Renal cortex interstitium (tissue), 11 donors: Measurements from ENCODE around the gene ZNF324B. TPM values are rescaled to one million over a fixed set of nuclear protein-coding genes. Genes with fewer than 3 reads are reported as not detected.
"Not testable (repeated sequence)": the region's sequence is repeated elsewhere in the genome, so short reads cannot be mapped to it uniquely, and the experiment has no call there.

Experiments used
- DNase-seq, 11 donors: peaks; one replicate each; pipeline ENCODE4 v3.0.0-alpha.2; 2013; ENCODE audit warnings: low read depth in 9 of 11, low spot score in 4 of 11; ENCODE audit errors: extremely low read depth in 1 of 11
- polyA plus RNA-seq, 3 donors: library from polyadenylated mRNA; unstranded; fragments of 120-200 nt; gene quantifications; one replicate each; pipeline ENCODE4 v1.2.1, GENCODE V29; 2013; ENCODE audit not compliant: insufficient read length in 3 of 3

The ZNF324B gene
- polyA plus RNA-seq, 3 donors = 5.2 to 7.4 (median 7.3) TPM

DNA sequence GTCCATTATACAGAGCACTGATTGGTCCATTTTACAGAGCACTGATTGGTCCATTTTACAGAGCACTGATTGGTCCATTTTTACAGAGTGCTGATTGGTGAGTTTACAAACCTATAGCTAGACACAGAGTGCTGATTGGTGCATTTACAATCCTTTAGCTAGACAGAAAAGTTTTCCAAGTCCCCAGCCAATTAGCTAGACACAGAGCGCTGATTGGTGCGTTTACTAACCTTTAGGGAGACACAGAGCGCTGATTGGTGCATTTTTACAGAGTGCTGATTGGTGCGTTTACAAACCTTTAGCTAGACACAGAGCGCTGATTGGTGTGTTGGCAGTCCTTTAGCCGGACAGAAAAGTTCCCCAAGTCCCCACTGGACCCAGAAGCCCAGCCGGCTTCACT lies 8.4 kb upstream of the ZNF324B start:
- not testable (repeated sequence) for DNase-seq

DNA sequence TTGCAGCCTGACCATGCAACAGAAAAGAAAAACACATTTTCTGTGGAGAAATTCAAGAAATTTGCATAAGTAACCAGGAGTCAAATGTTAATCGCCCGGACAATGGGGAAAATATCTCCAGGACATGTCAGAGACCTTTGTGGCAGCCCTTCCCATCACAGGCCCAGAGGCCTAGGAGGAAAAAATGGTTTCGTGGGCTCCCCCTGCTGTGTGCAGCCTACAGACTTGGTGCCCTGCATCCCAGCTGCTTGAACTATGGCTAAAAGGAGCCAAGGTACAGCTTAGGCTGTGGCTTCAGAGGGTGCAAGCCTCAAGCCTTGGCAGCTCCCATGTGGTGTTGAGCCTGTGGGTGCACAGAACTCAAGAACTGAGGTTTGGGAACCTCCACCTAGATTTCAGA lies 2.6 kb upstream of the ZNF324B start:
- not testable (repeated sequence) for DNase-seq

DNA sequence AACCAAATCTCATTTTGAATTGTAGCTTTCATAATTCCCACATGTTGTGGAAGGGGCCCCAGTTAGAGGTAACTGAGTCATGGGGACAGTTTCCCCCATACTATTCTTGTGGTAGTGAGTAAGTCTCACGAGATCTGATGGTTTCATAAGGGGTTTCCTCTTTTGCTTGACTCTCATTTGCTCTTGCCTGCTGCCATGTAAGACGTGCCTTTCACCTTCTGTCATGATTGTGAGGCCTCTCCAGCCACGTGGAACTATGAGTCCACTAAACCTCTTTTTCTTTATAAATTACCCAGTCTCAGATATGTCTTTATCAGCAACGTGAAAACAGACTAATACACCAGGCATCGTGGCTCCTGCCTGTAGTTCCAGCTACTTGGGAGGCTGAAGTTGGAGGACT lies 1.4 kb upstream of the ZNF324B start:
- DNase-seq = not testable (repeated sequence)

DNA sequence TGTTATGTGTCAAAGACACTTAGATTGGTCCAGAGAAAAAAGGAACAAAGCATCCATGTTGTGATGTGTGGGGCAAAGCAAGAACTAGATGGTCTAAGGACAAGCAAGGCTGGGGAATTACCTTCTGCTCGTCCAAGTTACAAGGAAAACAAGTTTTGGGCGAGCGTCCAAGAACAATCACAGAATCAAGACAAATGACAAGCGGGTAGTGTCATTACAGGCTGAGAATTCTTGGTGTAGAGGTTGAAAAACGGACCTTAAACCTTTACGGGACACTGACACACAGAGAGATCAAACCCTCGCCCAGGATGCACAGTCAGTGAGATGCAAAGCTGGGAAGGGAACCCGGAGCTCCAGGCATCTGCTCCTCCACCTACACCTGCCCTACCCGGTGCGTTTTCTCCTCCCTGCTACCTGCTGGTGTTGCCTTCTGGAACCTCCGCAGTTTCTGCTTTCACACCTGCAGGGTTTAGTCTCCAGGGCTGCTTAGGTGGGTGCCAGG lies 515 bp upstream of the ZNF324B start:
- no peak for DNase-seq

DNA sequence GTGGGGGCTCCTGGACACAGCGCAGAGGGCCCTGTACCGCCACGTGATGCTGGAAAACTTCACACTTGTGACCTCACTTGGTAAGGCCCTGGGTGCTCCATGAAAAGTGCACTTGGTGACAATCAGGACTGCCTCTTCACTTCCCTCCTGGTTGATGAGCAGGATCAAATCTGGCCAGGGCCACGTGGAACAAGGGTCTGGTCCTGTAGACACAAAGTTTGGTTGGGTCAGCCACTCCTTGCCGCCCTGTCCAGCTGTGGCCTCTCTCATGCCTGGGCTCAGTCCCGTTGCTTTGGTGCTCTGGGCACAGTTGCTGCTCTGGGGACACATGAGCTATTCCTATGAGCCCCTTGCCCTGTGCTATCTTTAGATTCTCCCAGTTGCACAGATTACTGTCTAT lies 2.3 kb downstream of the ZNF324B start:
- no peak for DNase-seq

- no peak for DNase-seq
Measured at GRCh38 chr19:58455306-58455705, 3.9 kb downstream of the ZNF324B start.

GRCh38 chr19:58456111-58456510 lies 4.7 kb downstream of the ZNF324B start:
- no peak for DNase-seq

DNA sequence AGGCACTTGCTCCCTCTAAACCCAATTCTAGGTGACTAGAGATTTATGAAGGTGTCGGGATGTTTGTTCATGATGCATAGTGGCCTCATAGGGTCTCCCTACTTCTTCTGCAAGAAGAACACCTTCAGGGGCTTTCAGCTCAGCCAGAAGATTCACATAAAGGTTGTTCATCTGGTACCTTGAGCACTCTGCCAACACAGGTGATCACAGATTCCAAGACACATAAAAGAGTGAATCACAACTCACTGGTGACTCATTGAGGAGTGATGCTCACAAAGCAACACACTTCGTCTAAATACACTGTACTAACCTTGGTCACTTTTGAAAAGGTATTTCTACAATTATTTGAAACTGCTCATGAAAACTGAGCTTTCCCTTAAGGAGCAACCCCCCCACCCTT lies 8.6 kb downstream of the ZNF324B start:
- DNase-seq = no peak

DNA sequence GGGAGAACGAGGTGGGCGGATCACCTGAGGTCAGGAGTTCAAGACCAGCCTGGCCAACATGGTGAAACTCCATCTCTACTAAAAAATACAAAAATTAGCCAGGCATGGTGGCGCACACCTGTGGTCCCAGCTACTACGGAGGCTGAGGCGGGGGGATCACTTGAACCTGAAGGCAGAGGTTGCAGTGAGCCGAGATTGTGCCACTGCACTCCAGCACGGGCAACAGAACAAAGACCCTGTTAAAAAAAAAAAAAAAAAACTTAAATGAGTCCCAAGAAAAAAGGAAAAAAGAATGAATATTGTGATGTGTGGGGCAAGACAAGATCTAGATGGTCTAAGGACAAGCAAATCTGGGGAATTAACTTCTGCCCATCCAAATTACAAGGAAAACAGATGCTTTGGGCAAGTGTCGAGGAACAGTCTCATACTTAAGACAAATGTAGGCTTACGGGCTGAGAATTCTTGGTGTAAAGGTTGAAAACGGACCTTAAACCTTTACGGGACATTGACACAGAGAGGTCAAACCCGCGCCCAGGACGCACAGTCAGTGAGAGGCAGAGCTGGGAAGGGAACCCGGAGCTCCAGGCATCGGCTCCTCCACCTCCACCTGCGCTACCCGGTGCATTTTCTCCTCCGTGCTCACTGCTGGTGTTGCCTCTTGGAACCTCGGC lies 14.8 kb downstream of the ZNF324B start:
- peak in 1 of 11 donors; percentile 10 for DNase-seq

DNA sequence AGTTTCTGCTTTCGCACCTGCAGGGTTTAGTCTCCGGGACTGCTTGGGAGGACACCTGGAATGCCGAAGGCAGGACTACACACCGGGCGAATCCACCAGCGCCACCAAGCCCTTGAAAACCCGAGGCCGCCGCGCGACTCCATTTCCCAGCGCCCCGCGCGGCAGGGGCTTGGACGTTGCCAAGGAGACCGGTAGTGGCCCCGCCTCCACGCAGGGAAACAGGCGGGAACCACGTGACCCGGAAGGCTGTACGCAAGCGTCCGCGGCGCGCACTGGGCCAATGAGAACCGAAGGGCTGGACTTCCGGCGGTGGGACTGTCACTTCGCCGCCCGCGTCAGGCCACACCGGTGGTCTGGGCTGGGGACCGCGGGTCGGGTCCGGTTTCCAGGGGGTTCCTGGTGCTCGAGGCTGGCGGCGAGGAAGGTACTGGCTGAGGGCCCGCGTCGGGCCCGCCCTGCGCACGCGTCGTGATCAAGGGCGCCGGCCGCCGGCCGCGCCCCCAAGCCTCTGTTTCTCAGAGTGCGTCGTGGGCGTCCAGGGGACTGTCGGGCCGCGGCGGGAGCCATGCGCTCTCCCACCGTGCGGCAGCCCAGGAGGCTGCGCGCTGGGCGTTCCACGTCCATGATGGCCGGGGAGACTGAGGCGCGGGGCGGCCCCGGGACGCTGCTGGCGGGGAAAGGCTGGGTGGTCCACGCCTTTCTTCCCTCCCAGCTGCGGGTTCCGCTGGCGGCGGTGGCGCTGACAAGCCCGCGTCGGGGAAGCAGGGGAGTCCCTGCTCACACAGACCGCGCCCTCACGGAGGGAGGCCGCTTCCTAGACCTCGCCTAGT lies 15.6 kb downstream of the ZNF324B start, which contains the start of gene ZNF324:
ZNF324 (plus strand) TSS at position 321 of the 830 bp plus-strand sequence. CDS start 2,106 bp downstream, outside the sequence.
- DNase-seq = peak; percentile 90 to 98 (median 96)

DNA sequence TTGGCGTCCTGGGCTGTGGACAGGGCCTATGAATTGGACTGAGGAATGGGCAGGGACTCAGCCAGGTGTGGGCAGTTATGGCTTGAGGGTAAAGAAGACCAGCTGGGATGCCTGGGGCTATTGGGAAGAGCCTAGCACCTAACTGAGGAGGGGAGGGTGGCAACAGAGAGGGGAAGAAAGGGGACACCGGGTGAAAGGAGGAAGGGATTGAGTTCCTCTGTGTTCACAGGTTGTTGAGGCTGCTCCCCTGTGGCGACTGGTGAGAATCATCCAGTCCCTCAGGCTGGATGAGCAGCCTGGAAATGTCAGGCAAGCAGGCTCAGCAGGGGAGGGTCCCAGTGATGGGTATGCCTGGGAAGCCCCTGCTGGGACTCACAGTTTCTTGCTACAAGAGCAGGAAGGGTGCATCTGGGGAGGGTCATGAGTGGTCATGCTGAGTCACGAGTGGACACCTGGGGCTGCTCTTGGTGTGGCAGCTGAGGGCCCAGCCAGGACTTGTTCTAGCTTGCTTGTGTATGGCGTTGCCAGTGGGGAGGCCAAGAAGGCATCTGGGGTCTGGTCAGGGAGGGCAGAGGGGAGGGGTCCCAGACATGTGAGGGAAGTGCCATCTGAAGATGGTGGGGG lies 16.9 kb downstream of the ZNF324B start:
- DNase-seq = no peak

DNA sequence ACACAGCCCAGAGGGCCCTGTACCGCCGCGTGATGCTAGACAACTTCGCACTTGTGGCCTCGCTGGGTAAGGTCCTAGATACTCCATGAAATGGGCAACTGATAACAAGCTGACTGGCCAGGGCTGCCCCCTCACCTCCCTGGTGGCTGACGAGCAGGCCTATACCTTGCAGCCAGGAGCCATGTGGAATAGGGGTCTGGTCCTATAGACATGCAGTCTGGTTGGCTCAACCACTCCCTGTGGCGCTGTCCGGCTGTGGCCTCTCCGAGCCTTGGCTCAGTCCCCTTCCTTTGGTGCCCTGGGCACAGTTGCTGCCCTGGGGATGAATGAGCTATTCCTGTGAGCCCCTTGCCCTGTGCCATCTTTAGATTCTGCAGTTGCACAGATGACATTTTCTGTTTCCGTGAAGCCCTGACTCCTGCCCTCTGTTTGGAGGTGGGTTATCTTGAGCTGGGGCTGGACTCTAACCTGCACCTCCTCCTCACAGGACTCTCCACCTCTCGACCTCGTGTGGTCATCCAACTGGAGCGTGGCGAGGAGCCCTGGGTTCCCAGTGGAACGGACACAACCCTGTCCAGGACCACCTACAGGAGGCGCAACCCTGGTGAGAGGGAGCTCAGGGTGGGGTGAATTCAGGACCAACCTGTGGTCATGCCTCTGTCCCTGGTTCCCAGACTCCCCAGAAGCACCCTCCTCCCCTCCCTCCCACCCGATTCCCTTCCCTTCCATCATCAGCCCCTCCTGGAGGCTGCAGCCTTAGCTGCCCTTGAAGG lies 18.0 kb downstream of the ZNF324B start:
- DNase-seq = no peak

GRCh38 chr19:58470837-58471543 lies 19.6 kb downstream of the ZNF324B start:
- not testable (repeated sequence) for DNase-seq

GRCh38 chr19:58471736-58472135 lies 20.3 kb downstream of the ZNF324B start:
- DNase-seq = no peak

- no peak for DNase-seq
Measured at GRCh38 chr19:58473775-58474174, 22.4 kb downstream of the ZNF324B start.

DNA sequence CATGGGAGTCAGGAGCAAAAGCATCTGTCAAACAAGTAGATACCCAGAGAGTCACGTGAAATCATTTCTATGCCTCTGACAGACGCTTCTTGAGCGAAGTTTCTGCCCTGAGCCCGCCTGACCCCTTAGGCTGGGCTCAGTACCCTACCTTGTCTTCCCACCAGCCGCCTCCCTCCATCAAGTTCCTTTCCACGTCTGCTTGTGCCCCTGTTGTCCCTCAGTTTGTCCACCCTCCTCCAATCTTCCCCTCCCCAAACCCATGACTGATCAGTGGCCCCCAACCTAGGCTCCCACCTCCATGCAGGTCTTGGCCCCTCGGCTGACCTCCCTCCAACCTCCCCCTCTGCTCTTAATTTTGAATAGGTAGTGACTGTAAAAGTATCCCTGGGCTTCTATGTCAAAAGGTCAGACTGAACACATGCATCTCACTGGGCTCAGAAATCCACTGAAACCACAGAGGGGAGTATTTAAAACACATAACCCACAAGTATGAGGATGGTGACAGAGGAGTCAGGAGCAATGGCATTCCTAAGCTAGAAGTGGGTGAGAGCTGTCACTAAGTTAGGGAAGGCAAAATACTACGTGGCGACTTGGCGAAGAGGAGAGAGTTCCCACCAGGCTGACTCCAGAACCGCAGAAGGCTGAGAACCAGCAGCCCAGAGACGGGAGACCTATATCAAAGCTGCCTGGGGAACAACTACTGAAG lies 23.0 kb downstream of the ZNF324B start:
- DNase-seq = no peak

DNA sequence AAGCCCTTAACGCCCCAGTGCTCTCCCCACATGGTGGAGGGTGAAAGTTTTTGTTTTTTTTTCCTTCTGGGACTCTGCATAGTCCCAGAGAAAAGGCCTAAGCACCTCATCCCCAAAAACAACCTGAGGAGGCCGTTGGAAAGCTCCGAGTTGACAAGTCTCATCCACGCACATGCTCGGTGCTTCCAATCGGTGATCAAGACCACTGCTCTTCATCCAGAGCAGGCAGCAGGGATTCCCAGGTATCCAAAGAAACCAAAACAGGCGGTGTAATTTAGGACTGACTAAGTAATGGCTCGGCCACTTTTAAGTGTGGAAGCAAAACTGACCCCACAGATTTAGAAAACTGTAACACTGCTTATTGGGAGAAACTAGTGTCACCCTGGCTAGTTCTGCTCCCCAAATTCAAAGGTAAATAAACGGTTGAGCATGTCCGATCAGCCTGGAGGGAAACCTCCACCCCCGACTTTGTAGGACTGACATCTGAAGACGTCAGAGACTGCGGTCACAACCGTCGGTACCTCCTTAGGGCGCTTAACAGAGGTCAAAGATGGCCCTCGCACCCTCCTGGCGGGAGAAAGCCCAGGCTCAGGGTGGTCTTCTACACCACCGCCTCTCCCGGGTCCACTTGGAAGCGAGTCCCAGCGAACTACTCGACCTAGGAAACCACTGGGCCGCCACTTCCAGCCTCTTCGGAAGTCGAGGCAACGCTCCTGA lies 23.7 kb downstream of the ZNF324B start:
- DNase-seq = peak in 1 of 11 donors; percentile 15
